ENCODE results near the gene LMOD2. TPM values are rescaled to one million over a fixed set of nuclear protein-coding genes. Genes with fewer than 3 reads are reported as not detected.

The LMOD2 gene
- total RNA-seq, 1 experiment from 2014 or later: not detected

Other genes with a start within 250 kb of the LMOD2 start
- 0.39 and 1.1 TPM in 2 replicates for gene IQUB, start 121.3 kb upstream of the LMOD2 start, total RNA-seq (2014; rRNA removed; shearing (Covaris generic))
- gene NDUFA5, start 98.0 kb upstream of the LMOD2 start, total RNA-seq (2014; rRNA removed; shearing (Covaris generic)): 78.8 and 102 TPM in 2 replicates
- gene ASB15, start 54.0 kb upstream of the LMOD2 start, total RNA-seq (2014; rRNA removed; shearing (Covaris generic)): 0.12 TPM in 1 of 2 replicates, not detected in the other
- gene WASL, start 93.1 kb downstream of the LMOD2 start, total RNA-seq (2014; rRNA removed; shearing (Covaris generic)): 18.3 and 25.8 TPM in 2 replicates
- gene HYAL4, start 189.3 kb downstream of the LMOD2 start, total RNA-seq (2014; rRNA removed; shearing (Covaris generic)): not detected in 2 replicates

All from RPMI7951 (cell line).